Gastroesophageal sphincter (tissue), 3 donors: Measurements from ENCODE around the gene CCDC124.

Experiments used
- CTCF ChIP-seq, 4 experiments: fragments of 200-600 bp in 2 of 4; fragments of 450-650 bp in 2 of 4; sonication (generic) in 1 of 4; IDR thresholded peaks; one replicate each; pipeline ENCODE4 v1.5.1; 2017 to 2019; ENCODE audit warnings: antibody characterized with exemption in 4 of 4, mild to moderate bottlenecking in 2 of 4, moderate library complexity in 2 of 4
- POLR2A ChIP-seq, 2 donors: fragments of 450-650 bp; IDR thresholded peaks; one replicate each; pipeline ENCODE4 v1.6.1; 2017; ENCODE audit warnings: antibody characterized with exemption in 2 of 2, mild to moderate bottlenecking in 2 of 2, moderate library complexity in 1 of 2
- POLR2AphosphoS5 ChIP-seq: sonication (generic); formaldehyde crosslinking; IDR thresholded peaks from one replicate; pipeline ENCODE4 v1.6.1; 2017; ENCODE audit warnings: antibody characterized with exemption

GRCh38 chr19:17957149-17957849 lies 24.5 kb downstream of the CCDC124 start:
- TF ChIP-seq CTCF (IDR thresholded peaks at IDR 0.05), result no peak
- TF ChIP-seq POLR2A (IDR thresholded peaks at IDR 0.05), result no peak
- TF ChIP-seq POLR2AphosphoS5, result no peak
